H54 (cell line): ENCODE measurements around the gene OBSL1.

Experiments
- DNase-seq: peaks from one replicate; pipeline ENCODE4 v3.0.0; 2011; ENCODE audit warnings: low spot score, mixed read lengths; ENCODE audit not compliant: insufficient read length
- FAIRE-seq: peaks from 3 replicates; lab custom pipeline; 2011; peaks lifted over from hg19 to GRCh38; lab: Jason Lieb, UNC
- POLR2A ChIP-seq: IDR thresholded peaks from 2 replicates; pipeline ENCODE4 v1.6.1; 2011; ENCODE audit warnings: low read depth, mild to moderate bottlenecking, low read length

OBSL1 gene

DNA sequence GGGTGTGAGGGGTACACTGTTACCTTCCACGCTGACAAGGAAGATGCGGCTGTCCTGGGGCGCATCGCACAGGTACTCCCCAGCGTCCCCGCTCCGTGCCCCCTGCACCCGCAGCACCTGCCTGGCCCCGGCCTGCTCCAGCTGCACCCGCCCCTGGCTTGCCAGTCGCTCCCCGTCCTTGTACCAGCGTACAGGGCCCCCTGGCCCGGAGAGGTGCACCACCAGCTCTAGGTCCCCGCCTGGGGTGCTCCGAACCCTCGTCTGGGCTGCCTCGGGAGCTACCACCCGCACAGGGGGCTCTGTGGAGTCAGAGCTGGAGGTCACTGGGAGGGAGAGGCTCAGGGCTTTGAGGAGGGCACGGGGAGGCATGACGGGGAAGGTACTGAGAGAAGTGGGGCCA lies 14.0 kb downstream of the OBSL1 start:
- no peak for FAIRE-seq
- DNase-seq, result no peak
- no peak for TF ChIP-seq POLR2A

- no peak for FAIRE-seq
- no peak for TF ChIP-seq POLR2A
- no peak for DNase-seq
These were observed 14.9 kb downstream of the OBSL1 start for GRCh38 chr2:219556413-219556812.

GRCh38 chr2:219555956-219556355 lies 15.4 kb downstream of the OBSL1 start:
- DNase-seq (no peak), FAIRE-seq (no peak)
- TF ChIP-seq POLR2A, result no peak

- TF ChIP-seq POLR2A, result no peak
- FAIRE-seq (no peak), DNase-seq (no peak)
These were observed 17.0 kb downstream of the OBSL1 start for GRCh38 chr2:219554350-219554749.

- TF ChIP-seq POLR2A, result no peak
- FAIRE-seq (no peak), DNase-seq (no peak)
These were observed 17.8 kb downstream of the OBSL1 start for GRCh38 chr2:219553463-219553963.

GRCh38 chr2:219553168-219553417 lies 18.2 kb downstream of the OBSL1 start:
- no peak for TF ChIP-seq POLR2A
- FAIRE-seq, result no peak
- no peak for DNase-seq

DNA sequence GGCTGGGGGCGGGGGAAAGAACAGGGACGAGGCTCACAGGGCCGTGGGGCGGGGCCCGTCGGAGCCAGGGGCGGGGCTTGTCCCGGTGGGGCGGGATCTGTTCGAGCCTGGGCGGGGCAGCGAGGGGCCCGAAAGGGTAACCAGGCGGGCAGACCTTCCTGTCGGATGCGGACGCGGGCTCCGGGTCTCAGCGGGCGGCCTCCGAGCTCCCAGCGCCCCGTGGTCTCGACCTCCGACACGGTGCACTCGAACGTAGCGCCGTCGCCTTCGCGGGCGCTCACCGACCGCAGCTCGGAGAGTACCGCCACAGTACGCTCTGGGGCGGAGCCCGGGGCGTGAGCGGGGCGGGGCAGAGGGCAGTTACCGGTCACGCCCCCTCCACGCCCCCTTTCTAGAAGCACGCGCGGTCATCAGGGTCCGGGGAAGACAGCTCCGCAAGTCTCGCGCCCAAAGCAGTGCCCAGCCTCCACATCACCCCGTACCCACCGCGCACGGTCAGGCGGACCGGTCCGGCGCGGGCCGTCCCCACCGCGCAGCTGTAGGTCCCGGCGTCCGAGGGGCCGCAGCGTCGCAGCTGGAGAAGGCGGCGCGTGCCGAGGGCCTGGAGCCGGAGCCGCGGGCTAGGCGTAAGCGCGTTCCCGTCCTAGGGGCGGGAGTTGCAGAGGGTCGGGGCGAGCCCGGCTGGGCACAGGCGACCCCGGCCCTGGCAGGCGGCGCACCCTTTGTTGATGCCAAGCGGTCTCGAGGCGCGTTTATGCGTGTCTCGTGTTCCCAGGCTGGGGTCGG lies 18.8 kb downstream of the OBSL1 start:
- DNase-seq, result peak; percentile 82
- peak; percentile 9; the same call in 1 of the 2 replicates for TF ChIP-seq POLR2A
- no peak for FAIRE-seq

- DNase-seq (peak; percentile 93), FAIRE-seq (no peak)
- peak; percentile 41; the same call in 1 of the 2 replicates for TF ChIP-seq POLR2A
These were observed 19.6 kb downstream of the OBSL1 start for GRCh38 chr2:219551441-219552381.

- no peak for FAIRE-seq
- no peak for TF ChIP-seq POLR2A
- no peak for DNase-seq
These were observed 21.7 kb downstream of the OBSL1 start for GRCh38 chr2:219549619-219550018.

DNA sequence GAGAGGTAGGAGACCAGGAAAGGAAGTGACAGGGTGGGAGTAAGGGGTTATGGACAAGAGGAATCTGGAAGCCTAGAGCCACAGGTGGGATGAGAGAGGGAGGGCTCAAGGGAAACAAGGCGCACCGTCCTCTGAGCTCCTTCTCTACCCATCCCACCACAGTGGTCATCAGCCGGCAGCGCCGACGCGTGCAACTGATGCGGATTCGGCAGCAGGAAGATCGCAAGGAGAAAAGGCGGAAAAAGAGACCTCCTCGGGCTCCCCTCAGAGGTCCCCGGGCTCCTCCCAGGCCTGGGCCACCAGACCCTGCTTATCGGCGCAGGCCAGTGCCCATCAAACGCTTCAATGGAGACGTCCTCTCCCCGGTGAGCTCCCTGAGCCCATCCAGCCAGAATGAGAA lies 22.3 kb downstream of the OBSL1 start:
- FAIRE-seq (no peak), DNase-seq (no peak)
- no peak for TF ChIP-seq POLR2A

DNA sequence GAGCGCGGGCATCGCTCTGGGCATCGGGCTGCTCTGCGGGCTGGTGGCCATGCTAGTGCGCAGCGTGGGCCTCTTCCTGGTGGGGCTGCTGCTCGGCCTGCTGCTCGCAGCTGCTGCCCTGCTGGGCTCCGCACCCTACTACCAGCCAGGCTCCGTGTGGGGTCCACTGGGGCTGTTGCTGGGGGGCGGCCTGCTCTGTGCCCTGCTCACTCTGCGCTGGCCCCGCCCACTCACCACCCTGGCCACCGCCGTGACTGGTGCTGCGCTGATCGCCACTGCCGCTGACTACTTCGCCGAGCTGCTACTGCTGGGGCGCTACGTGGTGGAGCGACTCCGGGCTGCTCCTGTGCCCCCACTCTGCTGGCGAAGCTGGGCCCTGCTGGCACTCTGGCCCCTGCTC lies 23.7 kb downstream of the OBSL1 start:
- no peak for TF ChIP-seq POLR2A
- DNase-seq (no peak), FAIRE-seq (no peak)

GRCh38 chr2:219545943-219546352 lies 25.4 kb downstream of the OBSL1 start:
- TF ChIP-seq POLR2A, result no peak
- FAIRE-seq (no peak), DNase-seq (no peak)

DNA sequence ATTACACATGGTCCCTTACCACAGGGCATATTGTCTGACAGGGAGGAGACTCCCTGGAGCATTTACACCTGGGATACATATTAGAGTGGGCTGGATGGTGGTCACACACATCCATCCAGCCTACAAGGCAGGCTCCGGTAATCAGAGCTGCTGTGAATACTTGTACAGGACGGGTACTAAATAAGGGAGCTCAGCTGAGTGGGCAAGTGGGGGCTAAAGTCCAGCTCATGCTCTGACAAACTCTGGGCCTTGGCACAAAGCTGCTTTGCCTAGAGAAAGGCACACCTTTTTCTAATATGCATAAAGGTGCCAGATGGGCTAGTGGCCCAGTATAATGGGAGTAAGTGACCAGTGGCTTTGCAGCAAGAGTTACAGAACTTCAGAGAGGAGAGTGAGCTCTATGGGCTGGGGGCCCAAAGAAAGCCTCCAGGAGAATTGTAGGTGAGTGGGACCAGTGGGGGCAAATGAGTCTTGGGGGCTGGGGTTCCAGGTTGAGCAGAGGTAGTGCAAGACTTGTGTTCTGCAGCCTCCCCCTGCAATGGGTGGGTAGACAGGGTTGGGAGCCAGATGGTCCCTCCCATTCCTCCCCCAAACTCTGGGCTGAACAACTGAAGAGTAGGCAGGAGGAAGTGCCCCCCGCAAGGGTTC lies 25.9 kb downstream of the OBSL1 start:
- no peak for TF ChIP-seq POLR2A
- DNase-seq, result no peak
- FAIRE-seq, result no peak

- DNase-seq, result no peak
- no peak for FAIRE-seq
- no peak for TF ChIP-seq POLR2A
These were observed 26.8 kb downstream of the OBSL1 start for GRCh38 chr2:219544567-219544966.
